GM18526 (cell line): ENCODE data around the gene TREX2.
A peak's percentile ranks its signal among the peaks of the same experiment; 100 is the strongest.

Experiments
- POLR2A ChIP-seq: IDR thresholded peaks from 3 replicates; pipeline ENCODE4 v1.6.1; 2011; ENCODE audit not compliant: insufficient read length; ENCODE audit errors: extremely low read depth

The TREX2 gene

DNA sequence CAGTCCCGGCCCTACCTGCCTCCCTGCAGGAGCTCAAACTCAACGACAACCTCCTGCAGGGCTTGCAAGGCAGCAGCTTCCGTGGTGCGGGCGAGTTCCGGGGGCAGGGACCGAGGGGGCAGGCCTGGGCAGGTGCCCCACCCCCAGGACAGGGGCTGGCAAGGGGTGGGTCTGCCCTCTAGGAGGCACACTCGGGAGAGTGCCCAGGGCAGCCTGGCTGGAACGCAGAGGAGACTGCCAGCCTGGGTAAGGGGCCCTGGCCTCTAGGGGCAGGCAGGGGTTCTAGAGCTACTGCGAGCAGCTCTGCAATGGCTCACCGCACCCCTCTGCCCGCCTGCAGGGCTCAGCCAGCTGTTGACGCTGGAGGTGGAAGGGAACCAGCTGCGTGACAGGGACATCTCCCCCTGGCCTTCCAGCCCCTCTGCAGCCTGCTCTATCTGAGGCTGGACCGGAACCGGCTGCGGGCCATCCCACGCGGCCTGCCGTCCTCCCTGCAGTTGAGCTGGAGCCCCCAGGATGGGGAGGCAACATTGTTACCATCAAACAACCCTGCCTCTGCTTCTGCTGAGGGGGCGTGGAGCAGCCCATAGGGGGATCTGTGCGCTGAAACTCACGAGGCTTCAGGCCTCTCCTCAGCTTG, 36.6 kb upstream of the TREX2 start:
- no peak for TF ChIP-seq POLR2A

GRCh38 chrX:153481043-153481442, 35.2 kb upstream of the TREX2 start:
- TF ChIP-seq POLR2A = no peak

DNA sequence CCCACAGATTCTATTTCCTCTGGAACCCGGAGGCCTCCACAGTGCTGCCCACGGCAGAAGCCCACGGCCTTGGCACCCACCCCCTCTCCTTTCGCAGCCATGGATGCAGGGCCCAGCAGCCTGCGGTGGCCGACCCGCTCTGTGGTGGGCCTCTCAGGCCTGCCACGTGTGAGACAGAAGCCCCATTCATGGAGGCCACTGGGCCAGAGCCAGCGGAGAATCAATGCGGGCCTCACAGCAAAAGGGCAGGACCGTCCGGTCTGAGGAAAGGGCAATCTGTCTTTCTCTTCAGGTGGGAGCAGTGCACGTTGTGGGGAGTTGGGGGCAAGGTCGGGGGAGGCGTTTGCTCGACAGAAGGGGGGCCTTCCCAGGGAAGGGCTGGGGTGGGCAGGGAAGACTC, 32.9 kb upstream of the TREX2 start:
- no peak for TF ChIP-seq POLR2A

DNA sequence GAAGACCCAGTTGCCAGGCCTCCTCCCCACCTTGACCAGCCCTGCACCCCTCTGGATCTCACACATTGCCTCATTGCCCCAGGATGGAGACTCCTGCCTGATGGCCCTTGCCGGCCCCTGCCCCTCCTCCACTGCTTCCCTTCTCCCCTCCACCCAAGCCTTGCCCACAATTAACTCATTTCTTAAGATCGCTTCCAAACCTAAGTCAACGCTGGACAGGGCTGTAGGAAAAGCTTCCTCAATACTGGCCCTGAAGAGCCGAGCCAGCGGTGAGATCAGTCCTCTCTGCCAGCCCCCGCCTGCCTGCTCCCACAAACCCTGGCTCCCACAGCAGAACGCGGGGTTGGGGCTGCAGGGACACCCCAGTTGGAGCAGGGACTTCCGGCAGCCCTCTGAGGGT, 32.0 kb upstream of the TREX2 start:
- TF ChIP-seq POLR2A = no peak

DNA sequence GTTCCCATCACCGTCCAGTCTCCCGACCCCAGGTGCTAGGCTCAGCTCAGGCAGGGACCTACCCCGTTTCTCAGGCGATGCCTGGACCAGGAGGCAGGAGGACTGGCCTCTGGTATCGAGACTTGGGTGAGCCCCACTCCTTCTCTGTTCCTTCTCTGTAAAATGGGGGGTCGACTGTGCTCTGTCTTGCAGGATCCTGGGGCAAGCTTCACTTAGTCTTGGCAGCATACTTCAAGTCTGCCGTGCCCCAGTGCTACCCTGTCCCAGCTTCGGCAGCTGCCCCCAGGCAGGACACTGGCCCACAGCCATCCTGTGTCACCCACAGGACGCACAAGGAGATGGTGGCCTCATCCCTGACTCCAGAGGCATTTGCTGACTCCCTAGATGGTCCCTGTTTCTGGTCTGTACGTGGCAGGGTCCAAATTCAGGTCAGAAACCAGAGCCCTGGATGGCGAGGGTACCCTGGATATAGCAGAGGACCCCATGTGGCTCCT, 31.6 kb upstream of the TREX2 start:
- TF ChIP-seq POLR2A = no peak

- no peak for TF ChIP-seq POLR2A
These were observed 31.0 kb upstream of the TREX2 start for GRCh38 chrX:153476666-153477363.

- no peak for TF ChIP-seq POLR2A
These were observed 30.0 kb upstream of the TREX2 start for GRCh38 chrX:153475751-153476281.

- no peak for TF ChIP-seq POLR2A
These were observed 29.4 kb upstream of the TREX2 start for GRCh38 chrX:153475271-153475670.

- no peak for TF ChIP-seq POLR2A
These were observed 28.9 kb upstream of the TREX2 start for GRCh38 chrX:153474718-153475117.

- no peak for TF ChIP-seq POLR2A
These were observed 28.4 kb upstream of the TREX2 start for GRCh38 chrX:153474266-153474665.

- no peak for TF ChIP-seq POLR2A
These were observed 27.3 kb upstream of the TREX2 start for GRCh38 chrX:153473126-153473525.

DNA sequence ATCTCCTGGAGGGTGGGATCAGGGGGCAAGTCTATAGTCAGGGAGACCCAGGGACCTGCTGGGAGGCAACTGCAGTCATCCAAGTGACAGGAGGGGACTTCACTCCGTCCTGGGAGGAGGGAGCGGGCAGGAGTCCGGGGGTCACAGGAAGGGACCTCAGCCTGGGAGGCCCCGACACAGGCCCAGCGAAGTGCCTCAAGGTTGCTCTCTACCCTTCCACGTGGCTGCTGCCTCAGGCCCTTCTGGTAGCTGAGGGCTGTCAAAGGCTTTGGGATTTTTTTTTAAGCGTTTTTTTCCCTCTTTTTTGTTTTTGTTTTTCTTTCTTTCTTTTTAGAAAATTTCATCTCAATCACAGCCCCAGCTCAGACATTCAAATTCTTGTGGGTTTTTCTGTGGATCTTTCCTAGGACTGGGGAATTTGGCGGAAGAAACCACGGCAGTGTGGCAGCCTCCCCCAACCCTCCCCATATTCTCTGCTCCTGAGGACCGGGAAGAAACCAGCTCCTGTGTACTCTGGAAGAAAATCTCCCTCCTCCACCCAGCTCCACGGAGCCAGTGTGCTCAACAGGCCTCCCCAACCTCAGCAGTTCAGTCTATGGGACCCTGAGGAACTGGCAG, 25.9 kb upstream of the TREX2 start:
- no peak for TF ChIP-seq POLR2A

DNA sequence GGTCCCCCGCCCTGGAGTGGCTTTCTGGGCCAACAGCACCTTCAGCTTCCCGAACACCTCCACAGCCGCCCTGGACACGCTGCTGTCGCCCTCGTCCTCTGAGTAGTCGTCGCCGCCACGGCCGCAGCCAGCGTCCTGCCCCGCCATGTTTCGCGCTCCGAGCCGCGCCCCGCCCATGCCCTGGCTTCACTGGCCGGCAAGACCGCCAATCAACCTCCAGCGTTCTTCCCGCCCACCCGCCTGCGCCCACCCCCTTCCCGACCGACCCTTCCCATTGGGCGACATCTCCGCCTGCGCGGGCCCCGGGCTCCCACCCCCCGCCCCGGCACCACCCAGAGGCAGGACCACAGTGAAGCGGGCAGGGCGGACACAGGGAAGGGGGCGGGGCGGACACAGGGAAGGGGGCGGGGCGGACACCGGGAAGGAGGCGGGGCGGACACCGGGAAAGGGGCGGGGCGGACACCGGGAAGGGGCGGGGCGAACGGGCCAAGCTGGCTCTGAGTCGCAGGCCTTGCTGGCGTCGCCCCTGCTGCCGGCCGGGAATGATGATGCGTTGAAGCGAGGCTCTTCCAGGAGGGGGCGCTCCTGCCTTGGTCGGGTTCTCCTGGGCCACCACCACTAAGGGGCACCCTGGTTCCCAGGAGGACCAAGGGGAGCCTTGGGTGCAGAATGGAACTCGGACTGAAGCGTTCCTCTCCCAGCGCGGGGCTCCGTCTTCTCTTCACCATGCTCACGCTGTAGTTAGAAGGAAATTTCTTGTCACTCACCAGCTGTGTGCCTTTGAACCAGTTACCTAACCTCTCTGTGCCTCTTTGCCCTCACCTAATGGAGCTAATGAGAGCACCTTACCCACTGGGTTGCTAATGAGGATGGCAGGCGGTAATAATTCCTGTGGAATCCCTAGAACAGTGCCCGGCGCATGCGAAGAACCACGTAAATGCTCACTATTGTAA, 24.8 kb upstream of the TREX2 start, which contains the start of gene HAUS7:
Gene HAUS7, minus strand, starts transcription at position 166 of the 953 bp plus-strand sequence. Its CDS starts 19 bp downstream, at position 147.
- peak; percentile 48 for TF ChIP-seq POLR2A

DNA sequence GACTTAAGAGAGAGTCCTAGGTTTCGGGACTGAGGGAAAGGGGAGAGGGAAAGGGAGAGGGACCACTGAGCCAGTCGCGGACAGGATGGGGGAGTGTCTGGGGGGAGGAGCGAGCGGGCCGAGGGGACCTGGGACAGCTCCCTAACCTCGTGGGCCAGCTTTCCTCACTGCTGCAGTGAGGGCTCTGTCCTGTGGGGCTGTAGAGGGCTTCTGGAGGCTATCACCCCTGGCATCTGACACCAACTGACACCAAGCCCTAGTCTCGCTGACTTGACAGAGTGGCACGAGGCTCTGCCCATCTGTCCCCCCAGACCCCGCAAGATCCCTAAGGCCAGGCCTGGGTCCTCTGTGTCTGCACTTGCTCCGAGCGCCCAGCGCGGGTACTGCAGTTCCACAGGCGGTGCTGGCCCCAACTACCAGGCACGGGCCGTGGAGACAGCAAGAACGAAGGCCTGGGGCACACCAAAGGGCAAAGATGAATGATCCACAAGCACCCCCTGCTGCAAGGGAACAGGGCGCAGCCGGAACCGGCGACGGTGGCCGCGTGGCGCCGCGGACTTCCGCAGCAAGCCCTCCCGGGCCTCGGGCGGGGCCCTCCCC, 24.1 kb upstream of the TREX2 start:
- no peak for TF ChIP-seq POLR2A

GRCh38 chrX:153468008-153468580, 22.2 kb upstream of the TREX2 start:
- TF ChIP-seq POLR2A = no peak
